GM18520 (cell line): ENCODE measurements around the gene ZNF169.
"Not testable (repeated sequence)": the region's sequence is repeated elsewhere in the genome, so short reads cannot be mapped to it uniquely, and the experiment has no call there.

Experiments
- ATAC-seq: cut with Tn5 transposase; IDR thresholded peaks from one replicate; pipeline ENCODE4 v1.9.1; 2021; ENCODE audit not compliant: unreplicated experiment

Gene ZNF169

DNA sequence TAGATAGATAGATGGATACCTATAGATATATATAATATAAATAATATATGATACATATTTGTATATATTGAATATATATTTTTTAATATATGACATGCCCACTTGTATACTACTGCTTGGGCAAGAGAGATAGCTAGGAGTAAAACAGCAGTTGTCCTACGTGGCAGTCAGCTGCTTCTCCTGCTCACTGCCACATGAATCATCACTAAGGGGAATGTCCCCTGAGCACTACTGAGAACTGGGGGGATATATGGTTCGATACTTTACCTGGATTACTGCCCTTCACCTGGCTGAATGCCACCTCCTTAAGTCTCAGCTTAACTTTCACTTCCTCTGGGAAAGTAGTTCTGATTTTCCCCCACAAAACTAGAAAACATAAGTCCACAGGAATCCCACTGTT is 82.6 kb downstream of the ZNF169 start:
- not testable (repeated sequence) for ATAC-seq

GRCh38 chr9:94347451-94347850 is 88.4 kb downstream of the ZNF169 start:
- not testable (repeated sequence) for ATAC-seq

- ATAC-seq = not testable (repeated sequence)
Measured at GRCh38 chr9:94348754-94349153, 89.7 kb downstream of the ZNF169 start.
